Measurements from ENCODE around the gene SLC9A9. TPM values are rescaled to one million over a fixed set of nuclear protein-coding genes. Genes with fewer than 3 reads are reported as not detected.

SLC9A9 gene
- total and polyA plus RNA-seq, 12 donors: 1.3 to 8.4 (median 3.0) TPM

GRCh38 chr3:143503325-143503885 is 344.9 kb downstream of the SLC9A9 start:
- ATAC-seq (no peak), DNase-seq (no peak)
- no peak overlapping the region for H3K4me3 ChIP-seq
- no peaks in the 10 kb centered on the region for H3K27me3 ChIP-seq
- H3K27ac ChIP-seq: no peak overlapping the region
- no peaks in the 10 kb centered on the region for H3K9me3 ChIP-seq
- 94 to 96% methylated on average over 4 of the region's 4 CpGs for WGBS, 2 donors
- intact Hi-C loops (cut with DNase I): no loop called here
- H3K36me3 ChIP-seq: no peaks in the 10 kb centered on the region
- no peaks in the 10 kb centered on the region for H3K4me1 ChIP-seq
- TF ChIP-seq, protein P1, sequence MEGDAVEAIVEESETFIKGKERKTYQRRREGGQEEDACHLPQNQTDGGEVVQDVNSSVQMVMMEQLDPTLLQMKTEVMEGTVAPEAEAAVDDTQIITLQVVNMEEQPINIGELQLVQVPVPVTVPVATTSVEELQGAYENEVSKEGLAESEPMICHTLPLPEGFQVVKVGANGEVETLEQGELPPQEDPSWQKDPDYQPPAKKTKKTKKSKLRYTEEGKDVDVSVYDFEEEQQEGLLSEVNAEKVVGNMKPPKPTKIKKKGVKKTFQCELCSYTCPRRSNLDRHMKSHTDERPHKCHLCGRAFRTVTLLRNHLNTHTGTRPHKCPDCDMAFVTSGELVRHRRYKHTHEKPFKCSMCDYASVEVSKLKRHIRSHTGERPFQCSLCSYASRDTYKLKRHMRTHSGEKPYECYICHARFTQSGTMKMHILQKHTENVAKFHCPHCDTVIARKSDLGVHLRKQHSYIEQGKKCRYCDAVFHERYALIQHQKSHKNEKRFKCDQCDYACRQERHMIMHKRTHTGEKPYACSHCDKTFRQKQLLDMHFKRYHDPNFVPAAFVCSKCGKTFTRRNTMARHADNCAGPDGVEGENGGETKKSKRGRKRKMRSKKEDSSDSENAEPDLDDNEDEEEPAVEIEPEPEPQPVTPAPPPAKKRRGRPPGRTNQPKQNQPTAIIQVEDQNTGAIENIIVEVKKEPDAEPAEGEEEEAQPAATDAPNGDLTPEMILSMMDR (IDR thresholded peaks at IDR 0.05): no peak

GRCh38 chr3:143502081-143502480 is 346.2 kb downstream of the SLC9A9 start:
- 64 to 66% methylated on average over 3 of the region's 3 CpGs for WGBS, 2 donors
- no peaks in the 10 kb centered on the region for H3K9me3 ChIP-seq
- H3K4me1 ChIP-seq: no peaks in the 10 kb centered on the region
- DNase-seq: no peak
- no peaks in the 10 kb centered on the region for H3K36me3 ChIP-seq
- no peak for ATAC-seq
- no peak overlapping the region for H3K4me3 ChIP-seq
- H3K27me3 ChIP-seq: no peaks in the 10 kb centered on the region
- TF ChIP-seq, protein P1 (IDR thresholded peaks at IDR 0.05): no peak
- intact Hi-C loops (cut with DNase I): no loop called here
- no peak overlapping the region for H3K27ac ChIP-seq

DNA sequence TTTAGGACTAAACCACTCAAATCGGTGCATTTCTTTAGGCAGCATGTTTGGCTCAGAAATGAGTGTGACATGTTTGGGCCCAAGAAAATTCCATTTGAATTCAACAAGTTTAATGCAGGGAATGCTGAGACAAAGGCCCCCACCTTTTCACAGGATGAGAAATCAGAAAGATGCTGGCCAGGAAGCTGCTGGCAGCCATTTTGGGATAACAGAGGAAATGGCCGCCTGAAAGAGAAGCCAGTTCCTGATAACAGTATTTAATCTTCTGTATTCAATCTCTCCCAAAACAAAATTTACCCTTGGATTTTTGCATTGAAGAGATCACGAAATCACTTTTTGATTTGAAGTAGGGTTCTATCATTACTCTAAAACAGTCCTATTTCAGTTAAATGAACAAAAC is 350.9 kb downstream of the SLC9A9 start:
- H3K4me1 ChIP-seq: no peaks in the 10 kb centered on the region
- intact Hi-C loops (cut with DNase I): no loop called here
- no peak for DNase-seq
- H3K27me3 ChIP-seq: no peaks in the 10 kb centered on the region
- H3K36me3 ChIP-seq: no peaks in the 10 kb centered on the region
- WGBS, 2 donors: 95 to 96% methylated on average over 3 of the region's 3 CpGs
- H3K9me3 ChIP-seq: no peaks in the 10 kb centered on the region
- TF ChIP-seq, protein P1 (IDR thresholded peaks at IDR 0.05): no peak
- no peak overlapping the region for H3K27ac ChIP-seq
- no peak overlapping the region for H3K4me3 ChIP-seq
- ATAC-seq: no peak

GRCh38 chr3:143496191-143496590 is 352.1 kb downstream of the SLC9A9 start:
- WGBS, 2 donors: 51 to 52% methylated on average over 1 of the region's 1 CpG
- no peak for ATAC-seq
- TF ChIP-seq, protein P1 (IDR thresholded peaks at IDR 0.05): no peak

More at GRCh38 chr3:143496191-143496590, 352.1 kb downstream of the SLC9A9 start:
- DNase-seq: no peak
- Histone ChIP-seq H3K27ac (no peak overlapping the region), H3K9me3 (no peaks in the 10 kb centered on the region), H3K4me3 (no peak overlapping the region), H3K27me3 (no peaks in the 10 kb centered on the region), H3K4me1 (no peaks in the 10 kb centered on the region), H3K36me3 (no peaks in the 10 kb centered on the region)
- intact Hi-C loops (cut with DNase I): no loop called here

All from heart right ventricle (tissue), 16 donors.